ENCODE results near the gene DPYSL4. TPM values are rescaled to one million over a fixed set of nuclear protein-coding genes. Genes with fewer than 3 reads are reported as not detected.

The DPYSL4 gene
- polyA plus RNA-seq, 1 experiment: 5.3 TPM

DNA sequence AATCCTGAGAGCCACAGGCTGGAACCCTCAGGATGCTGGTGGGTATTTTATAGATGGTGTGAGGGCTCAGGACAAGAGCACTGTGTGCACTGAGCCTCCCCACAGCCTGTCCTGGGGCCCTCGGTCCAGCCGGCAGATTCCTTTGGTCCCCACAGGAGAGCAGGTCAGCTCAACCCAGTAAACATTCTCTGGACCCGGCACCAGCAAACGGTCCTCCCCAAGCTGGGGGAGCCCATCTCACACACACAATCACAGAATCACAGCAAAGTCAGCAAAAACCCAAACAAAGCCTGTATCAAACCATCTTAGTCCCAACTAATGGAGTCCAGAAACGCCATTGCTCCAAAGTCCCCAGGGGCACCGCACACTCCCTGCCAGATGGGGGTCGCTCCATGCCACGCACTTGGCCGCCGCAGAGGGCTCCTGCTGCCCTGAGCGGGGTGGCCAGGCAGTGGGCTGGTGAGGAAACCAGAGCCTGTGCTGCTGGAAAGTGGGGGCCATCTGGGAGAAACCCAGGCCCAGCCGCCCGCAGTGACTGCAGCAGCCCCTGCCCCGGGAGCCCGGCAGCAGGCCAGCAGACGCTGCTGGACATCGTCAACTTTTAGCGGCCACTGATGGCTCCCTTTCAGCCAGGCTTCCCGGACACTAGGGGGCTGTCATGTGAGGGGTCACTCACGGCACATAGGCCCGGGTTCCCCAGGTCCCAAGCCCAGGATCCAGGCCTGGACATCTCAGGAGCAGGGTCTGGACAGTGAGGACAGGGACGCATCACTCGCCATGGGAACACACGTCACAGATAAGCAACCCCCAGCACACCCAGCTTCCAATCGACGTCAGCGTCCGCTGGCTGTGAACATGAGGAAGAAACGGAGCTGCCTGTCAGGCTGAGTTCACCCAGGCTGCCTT lies 52.6 kb downstream of the DPYSL4 start:
- no peak for DNase-seq (ENCODE audit: low read depth)
- ChIA-PET POLR2A (no interaction called here), CTCF (interaction anchor here (1.0 kb wide), 1 partner anchor 214 kb away, joined by 4 read pairs; no protein-coding TSS in a partner anchor)
- TF ChIP-seq, protein P1, sequence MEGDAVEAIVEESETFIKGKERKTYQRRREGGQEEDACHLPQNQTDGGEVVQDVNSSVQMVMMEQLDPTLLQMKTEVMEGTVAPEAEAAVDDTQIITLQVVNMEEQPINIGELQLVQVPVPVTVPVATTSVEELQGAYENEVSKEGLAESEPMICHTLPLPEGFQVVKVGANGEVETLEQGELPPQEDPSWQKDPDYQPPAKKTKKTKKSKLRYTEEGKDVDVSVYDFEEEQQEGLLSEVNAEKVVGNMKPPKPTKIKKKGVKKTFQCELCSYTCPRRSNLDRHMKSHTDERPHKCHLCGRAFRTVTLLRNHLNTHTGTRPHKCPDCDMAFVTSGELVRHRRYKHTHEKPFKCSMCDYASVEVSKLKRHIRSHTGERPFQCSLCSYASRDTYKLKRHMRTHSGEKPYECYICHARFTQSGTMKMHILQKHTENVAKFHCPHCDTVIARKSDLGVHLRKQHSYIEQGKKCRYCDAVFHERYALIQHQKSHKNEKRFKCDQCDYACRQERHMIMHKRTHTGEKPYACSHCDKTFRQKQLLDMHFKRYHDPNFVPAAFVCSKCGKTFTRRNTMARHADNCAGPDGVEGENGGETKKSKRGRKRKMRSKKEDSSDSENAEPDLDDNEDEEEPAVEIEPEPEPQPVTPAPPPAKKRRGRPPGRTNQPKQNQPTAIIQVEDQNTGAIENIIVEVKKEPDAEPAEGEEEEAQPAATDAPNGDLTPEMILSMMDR (IDR thresholded peaks at IDR 0.05; ENCODE audit: insufficient read depth, low read depth, low read length): no peak
- H3K4me3 ChIP-seq (ENCODE audit: low read depth, low read length): no peak overlapping the region
- H3K27me3 ChIP-seq (ENCODE audit: control insufficient read depth, insufficient read depth, low read length): no peaks in the 10 kb centered on the region
- no peaks in the 10 kb centered on the region for H3K36me3 ChIP-seq (ENCODE audit: control insufficient read depth, insufficient read depth, low read length)

DNA sequence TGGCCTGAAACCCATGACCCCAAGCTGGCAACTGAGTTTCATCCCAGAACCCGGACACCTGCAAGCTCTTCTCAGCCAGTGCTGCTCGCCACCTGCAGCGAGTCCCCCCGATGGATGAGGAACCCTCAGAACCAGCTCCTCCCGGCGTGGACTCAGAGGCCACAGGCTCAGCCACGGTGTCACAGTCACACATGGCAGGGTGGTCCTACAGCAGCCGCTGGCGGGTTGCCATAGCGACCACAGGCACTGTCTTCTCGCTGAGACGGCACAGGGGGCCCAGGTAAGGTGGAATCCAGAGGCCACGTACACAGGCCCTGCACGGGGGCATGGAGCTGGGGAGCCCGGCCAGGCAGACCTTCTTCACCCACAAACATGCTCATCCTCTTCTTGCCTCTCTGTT lies 53.4 kb downstream of the DPYSL4 start:
- Histone ChIP-seq H3K4me3 (ENCODE audit: low read depth, low read length) (no peak overlapping the region), H3K36me3 (ENCODE audit: control insufficient read depth, insufficient read depth, low read length) (no peaks in the 10 kb centered on the region), H3K27me3 (ENCODE audit: control insufficient read depth, insufficient read depth, low read length) (no peaks in the 10 kb centered on the region)
- DNase-seq (ENCODE audit: low read depth): no peak
- CTCF ChIA-PET: interaction anchor here (1.0 kb wide), 1 partner anchor 214 kb away, joined by 4 read pairs; no protein-coding TSS in a partner anchor
- POLR2A ChIA-PET: no interaction called here
- TF ChIP-seq, protein P1 (IDR thresholded peaks at IDR 0.05; ENCODE audit: insufficient read depth, low read depth, low read length): no peak

DNA sequence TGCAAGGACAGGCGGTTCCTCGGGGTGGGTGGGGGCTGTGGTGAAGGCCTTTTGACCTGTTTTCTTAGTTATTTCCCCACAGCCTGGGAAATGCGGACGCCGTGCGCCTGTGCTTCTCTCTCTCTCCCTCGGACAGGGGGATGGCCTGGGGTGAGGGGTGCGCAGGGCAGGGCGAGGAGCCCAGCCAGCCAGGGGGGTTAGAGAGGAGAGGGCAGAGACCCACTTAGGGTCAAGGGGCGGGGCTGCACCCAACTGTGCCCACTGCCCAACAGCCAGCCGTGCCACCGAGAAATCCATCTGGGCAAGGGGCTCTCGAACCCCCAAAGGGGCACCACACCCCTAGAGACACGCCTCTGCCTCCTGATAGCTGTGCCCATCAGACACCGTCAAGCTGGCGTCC lies 53.8 kb downstream of the DPYSL4 start:
- TF ChIP-seq, protein P1 (IDR thresholded peaks at IDR 0.05; ENCODE audit: insufficient read depth, low read depth, low read length): no peak
- Histone ChIP-seq H3K4me3 (ENCODE audit: low read depth, low read length) (no peak overlapping the region), H3K27me3 (ENCODE audit: control insufficient read depth, insufficient read depth, low read length) (no peaks in the 10 kb centered on the region), H3K36me3 (ENCODE audit: control insufficient read depth, insufficient read depth, low read length) (no peaks in the 10 kb centered on the region)
- CTCF ChIA-PET: interaction anchor here (1.0 kb wide), 1 partner anchor 213 kb away, joined by 4 read pairs; no protein-coding TSS in a partner anchor
- POLR2A ChIA-PET: no interaction called here
- DNase-seq (ENCODE audit: low read depth): no peak

DNA sequence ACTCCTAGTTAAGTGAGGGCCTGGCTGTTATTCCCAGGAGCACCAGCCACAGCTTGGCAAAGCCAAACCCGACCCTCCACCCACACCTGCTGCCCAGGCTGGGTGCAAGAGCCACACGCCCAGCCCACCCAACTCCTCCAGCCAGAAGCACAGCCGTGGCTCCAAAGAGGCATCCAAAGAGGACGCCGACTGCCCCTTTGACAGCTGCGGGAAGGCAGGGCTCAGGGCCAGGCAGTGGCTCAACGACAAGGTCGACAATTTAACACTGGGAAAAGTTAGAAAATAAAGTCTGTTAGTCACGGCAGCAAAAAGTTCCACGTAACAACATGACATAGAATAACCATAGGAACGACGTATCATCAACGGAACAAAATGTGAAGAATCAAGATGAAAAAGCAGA lies 54.3 kb downstream of the DPYSL4 start:
- H3K36me3 ChIP-seq (ENCODE audit: control insufficient read depth, insufficient read depth, low read length): no peaks in the 10 kb centered on the region
- no peak overlapping the region for H3K4me3 ChIP-seq (ENCODE audit: low read depth, low read length)
- ChIA-PET POLR2A (no interaction called here), CTCF (no interaction called here)
- TF ChIP-seq, protein P1 (IDR thresholded peaks at IDR 0.05; ENCODE audit: insufficient read depth, low read depth, low read length): no peak
- DNase-seq (ENCODE audit: low read depth): no peak
- H3K27me3 ChIP-seq (ENCODE audit: control insufficient read depth, insufficient read depth, low read length): no peaks in the 10 kb centered on the region

DNA sequence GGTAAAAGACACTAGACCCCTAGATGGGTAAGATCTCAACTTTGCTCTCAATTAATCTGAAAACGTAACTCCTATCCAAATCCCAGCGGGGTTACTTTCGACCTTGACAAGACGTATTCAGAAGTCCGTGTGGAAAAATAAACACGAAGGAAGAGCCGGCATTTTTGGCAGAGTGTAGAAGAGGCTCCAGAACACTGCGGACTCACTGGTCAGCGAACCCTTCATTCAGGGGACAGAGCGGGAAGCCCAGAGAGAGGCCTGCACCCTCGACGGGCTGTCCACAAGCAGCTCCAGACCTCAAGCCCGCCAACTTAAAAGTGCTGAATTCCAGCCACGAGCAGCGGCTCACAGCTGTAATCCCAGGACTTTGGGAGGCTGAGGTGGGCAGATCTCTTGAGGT lies 54.7 kb downstream of the DPYSL4 start:
- CTCF ChIA-PET: no interaction called here
- TF ChIP-seq, protein P1 (IDR thresholded peaks at IDR 0.05; ENCODE audit: insufficient read depth, low read depth, low read length): no peak
- Histone ChIP-seq H3K4me3 (ENCODE audit: low read depth, low read length) (no peak overlapping the region), H3K27me3 (ENCODE audit: control insufficient read depth, insufficient read depth, low read length) (no peaks in the 10 kb centered on the region), H3K36me3 (ENCODE audit: control insufficient read depth, insufficient read depth, low read length) (no peaks in the 10 kb centered on the region)
- no peak for DNase-seq (ENCODE audit: low read depth)
- POLR2A ChIA-PET: no interaction called here
